ENCODE data around the gene SH3RF3.

The SH3RF3 gene

GRCh38 chr2:109318150-109318948 is 189.3 kb downstream of the SH3RF3 start:
- TF ChIP-seq SNAI2 (CRISPR knock-in tag; IDR thresholded peaks at IDR 0.05) (no peak), ZC3H10 (CRISPR knock-in tag; IDR thresholded peaks at IDR 0.05) (no peak), ZNF565 (CRISPR knock-in tag; conservative IDR thresholded peaks at IDR 0.05; ENCODE audit: low read depth) (no peak), CSDC2 (CRISPR knock-in tag; IDR thresholded peaks at IDR 0.05) (no peak), RARB (CRISPR knock-in tag; IDR thresholded peaks at IDR 0.05) (no peak)
- TF ChIP-seq, protein P1, sequence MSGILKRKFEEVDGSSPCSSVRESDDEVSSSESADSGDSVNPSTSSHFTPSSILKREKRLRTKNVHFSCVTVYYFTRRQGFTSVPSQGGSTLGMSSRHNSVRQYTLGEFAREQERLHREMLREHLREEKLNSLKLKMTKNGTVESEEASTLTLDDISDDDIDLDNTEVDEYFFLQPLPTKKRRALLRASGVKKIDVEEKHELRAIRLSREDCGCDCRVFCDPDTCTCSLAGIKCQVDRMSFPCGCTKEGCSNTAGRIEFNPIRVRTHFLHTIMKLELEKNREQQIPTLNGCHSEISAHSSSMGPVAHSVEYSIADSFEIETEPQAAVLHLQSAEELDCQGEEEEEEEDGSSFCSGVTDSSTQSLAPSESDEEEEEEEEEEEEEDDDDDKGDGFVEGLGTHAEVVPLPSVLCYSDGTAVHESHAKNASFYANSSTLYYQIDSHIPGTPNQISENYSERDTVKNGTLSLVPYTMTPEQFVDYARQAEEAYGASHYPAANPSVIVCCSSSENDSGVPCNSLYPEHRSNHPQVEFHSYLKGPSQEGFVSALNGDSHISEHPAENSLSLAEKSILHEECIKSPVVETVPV (CRISPR knock-in tag; IDR thresholded peaks at IDR 0.05) = no peak

GRCh38 chr2:109318949-109319342 is 189.9 kb downstream of the SH3RF3 start:
- ATAC-seq = no peak; the same call in 1 of the 3 replicates
- TF ChIP-seq SNAI2 (CRISPR knock-in tag; IDR thresholded peaks at IDR 0.05) (no peak), ZC3H10 (CRISPR knock-in tag; IDR thresholded peaks at IDR 0.05) (no peak), CSDC2 (CRISPR knock-in tag; IDR thresholded peaks at IDR 0.05) (no peak), ESRRG (CRISPR knock-in tag; IDR thresholded peaks at IDR 0.05) (no peak), PATZ1 (CRISPR knock-in tag; IDR thresholded peaks at IDR 0.05; ENCODE audit: borderline replicate concordance) (no peak), ZNF565 (CRISPR knock-in tag; conservative IDR thresholded peaks at IDR 0.05; ENCODE audit: low read depth) (no peak), TCF4 (CRISPR knock-in tag; IDR thresholded peaks at IDR 0.05; ENCODE audit: borderline replicate concordance) (no peak), ZFP30 (CRISPR knock-in tag; IDR thresholded peaks at IDR 0.05) (no peak), POU6F1 (CRISPR knock-in tag; IDR thresholded peaks at IDR 0.05; ENCODE audit: borderline replicate concordance, low read depth) (no peak), ZNF8 (CRISPR knock-in tag; IDR thresholded peaks at IDR 0.05) (no peak), ARNTL (CRISPR knock-in tag; IDR thresholded peaks at IDR 0.05; ENCODE audit: borderline replicate concordance, low read depth) (no peak), GLIS3 (CRISPR knock-in tag; IDR thresholded peaks at IDR 0.05) (no peak), ZNF70 (CRISPR knock-in tag; IDR thresholded peaks at IDR 0.05) (no peak), ISL1 (CRISPR knock-in tag; IDR thresholded peaks at IDR 0.05) (no peak), RARB (CRISPR knock-in tag; IDR thresholded peaks at IDR 0.05) (no peak), BACH2 (CRISPR knock-in tag; IDR thresholded peaks at IDR 0.05; ENCODE audit: borderline replicate concordance) (no peak), ZFP3 (CRISPR knock-in tag; IDR thresholded peaks at IDR 0.05) (no peak)
- TF ChIP-seq, protein P2, sequence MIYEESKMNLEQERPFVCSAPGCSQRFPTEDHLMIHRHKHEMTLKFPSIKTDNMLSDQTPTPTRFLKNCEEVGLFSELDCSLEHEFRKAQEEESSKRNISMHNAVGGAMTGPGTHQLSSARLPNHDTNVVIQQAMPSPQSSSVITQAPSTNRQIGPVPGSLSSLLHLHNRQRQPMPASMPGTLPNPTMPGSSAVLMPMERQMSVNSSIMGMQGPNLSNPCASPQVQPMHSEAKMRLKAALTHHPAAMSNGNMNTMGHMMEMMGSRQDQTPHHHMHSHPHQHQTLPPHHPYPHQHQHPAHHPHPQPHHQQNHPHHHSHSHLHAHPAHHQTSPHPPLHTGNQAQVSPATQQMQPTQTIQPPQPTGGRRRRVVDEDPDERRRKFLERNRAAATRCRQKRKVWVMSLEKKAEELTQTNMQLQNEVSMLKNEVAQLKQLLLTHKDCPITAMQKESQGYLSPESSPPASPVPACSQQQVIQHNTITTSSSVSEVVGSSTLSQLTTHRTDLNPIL (CRISPR knock-in tag; IDR thresholded peaks at IDR 0.05; ENCODE audit: low read depth) = no peak
- TF ChIP-seq, protein P1 (CRISPR knock-in tag; IDR thresholded peaks at IDR 0.05) = no peak
- TF ChIP-seq, protein P3, sequence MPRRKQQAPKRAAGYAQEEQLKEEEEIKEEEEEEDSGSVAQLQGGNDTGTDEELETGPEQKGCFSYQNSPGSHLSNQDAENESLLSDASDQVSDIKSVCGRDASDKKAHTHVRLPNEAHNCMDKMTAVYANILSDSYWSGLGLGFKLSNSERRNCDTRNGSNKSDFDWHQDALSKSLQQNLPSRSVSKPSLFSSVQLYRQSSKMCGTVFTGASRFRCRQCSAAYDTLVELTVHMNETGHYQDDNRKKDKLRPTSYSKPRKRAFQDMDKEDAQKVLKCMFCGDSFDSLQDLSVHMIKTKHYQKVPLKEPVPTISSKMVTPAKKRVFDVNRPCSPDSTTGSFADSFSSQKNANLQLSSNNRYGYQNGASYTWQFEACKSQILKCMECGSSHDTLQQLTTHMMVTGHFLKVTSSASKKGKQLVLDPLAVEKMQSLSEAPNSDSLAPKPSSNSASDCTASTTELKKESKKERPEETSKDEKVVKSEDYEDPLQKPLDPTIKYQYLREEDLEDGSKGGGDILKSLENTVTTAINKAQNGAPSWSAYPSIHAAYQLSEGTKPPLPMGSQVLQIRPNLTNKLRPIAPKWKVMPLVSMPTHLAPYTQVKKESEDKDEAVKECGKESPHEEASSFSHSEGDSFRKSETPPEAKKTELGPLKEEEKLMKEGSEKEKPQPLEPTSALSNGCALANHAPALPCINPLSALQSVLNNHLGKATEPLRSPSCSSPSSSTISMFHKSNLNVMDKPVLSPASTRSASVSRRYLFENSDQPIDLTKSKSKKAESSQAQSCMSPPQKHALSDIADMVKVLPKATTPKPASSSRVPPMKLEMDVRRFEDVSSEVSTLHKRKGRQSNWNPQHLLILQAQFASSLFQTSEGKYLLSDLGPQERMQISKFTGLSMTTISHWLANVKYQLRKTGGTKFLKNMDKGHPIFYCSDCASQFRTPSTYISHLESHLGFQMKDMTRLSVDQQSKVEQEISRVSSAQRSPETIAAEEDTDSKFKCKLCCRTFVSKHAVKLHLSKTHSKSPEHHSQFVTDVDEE (CRISPR knock-in tag; IDR thresholded peaks at IDR 0.05) = no peak

More at GRCh38 chr2:109318150-109318948, 189.3 kb downstream of the SH3RF3 start:
- ATAC-seq = peak; percentile 72

Data from SK-N-SH treated with all-trans-retinoic acid at 6 μM for 48 hours (cell line).